Measurements from ENCODE around the gene MTG1.

- TF ChIP-seq, protein P1, sequence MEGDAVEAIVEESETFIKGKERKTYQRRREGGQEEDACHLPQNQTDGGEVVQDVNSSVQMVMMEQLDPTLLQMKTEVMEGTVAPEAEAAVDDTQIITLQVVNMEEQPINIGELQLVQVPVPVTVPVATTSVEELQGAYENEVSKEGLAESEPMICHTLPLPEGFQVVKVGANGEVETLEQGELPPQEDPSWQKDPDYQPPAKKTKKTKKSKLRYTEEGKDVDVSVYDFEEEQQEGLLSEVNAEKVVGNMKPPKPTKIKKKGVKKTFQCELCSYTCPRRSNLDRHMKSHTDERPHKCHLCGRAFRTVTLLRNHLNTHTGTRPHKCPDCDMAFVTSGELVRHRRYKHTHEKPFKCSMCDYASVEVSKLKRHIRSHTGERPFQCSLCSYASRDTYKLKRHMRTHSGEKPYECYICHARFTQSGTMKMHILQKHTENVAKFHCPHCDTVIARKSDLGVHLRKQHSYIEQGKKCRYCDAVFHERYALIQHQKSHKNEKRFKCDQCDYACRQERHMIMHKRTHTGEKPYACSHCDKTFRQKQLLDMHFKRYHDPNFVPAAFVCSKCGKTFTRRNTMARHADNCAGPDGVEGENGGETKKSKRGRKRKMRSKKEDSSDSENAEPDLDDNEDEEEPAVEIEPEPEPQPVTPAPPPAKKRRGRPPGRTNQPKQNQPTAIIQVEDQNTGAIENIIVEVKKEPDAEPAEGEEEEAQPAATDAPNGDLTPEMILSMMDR (conservative IDR thresholded peaks at IDR 0.05 in 1 of 2, IDR thresholded peaks at IDR 0.05 in 1 of 2; ENCODE audit: low read depth in 1 of 2, low read length in 2 of 2) = no peak
- TF ChIP-seq EZH2 (IDR thresholded peaks at IDR 0.05; ENCODE audit: low read length, missing control alignments) = no peak
These were observed 11.3 kb downstream of the MTG1 start for GRCh38 chr10:133405272-133405671.

All from fibroblast of lung (primary cell).